Measurements from ENCODE around the gene ONECUT3. TPM values are rescaled to one million over a fixed set of nuclear protein-coding genes. Genes with fewer than 3 reads are reported as not detected.

The ONECUT3 gene
- total RNA-seq, 2 donors from 2014 or later: not detected

GRCh38 chr19:1763648-1764639, 10.6 kb downstream of the ONECUT3 start:
- no peak for DNase-seq
- intact Hi-C loops (cut with DNase I): loop anchor here in 1 of 2 donors (10.0 kb wide), 1 partner anchor 219 kb away; no protein-coding TSS in a partner anchor
- ATAC-seq: no peak

GRCh38 chr19:1764729-1765128, 11.4 kb downstream of the ONECUT3 start:
- DNase-seq (no peak), ATAC-seq (no peak)
- intact Hi-C loops (cut with DNase I): loop anchor here (5.0 to 10.0 kb wide), 2 partner anchors 217 to 220 kb away; no protein-coding TSS in a partner anchor

GRCh38 chr19:1765232-1765903, 12.1 kb downstream of the ONECUT3 start:
- DNase-seq (no peak), ATAC-seq (no peak)
- intact Hi-C loops (cut with DNase I): loop anchor here (5.0 to 10.0 kb wide), 2 partner anchors 218 to 221 kb away; no protein-coding TSS in a partner anchor

GRCh38 chr19:1765904-1766799, 12.8 kb downstream of the ONECUT3 start:
- ATAC-seq: no peak
- no peak for DNase-seq
- intact Hi-C loops (cut with DNase I): loop anchor here (5.0 to 10.0 kb wide), 2 partner anchors 219 to 221 kb away; no protein-coding TSS in a partner anchor

GRCh38 chr19:1766800-1767352, 13.6 kb downstream of the ONECUT3 start:
- ATAC-seq (no peak), DNase-seq (no peak)
- intact Hi-C loops (cut with DNase I): loop anchor here (5.0 to 10.0 kb wide), 2 partner anchors 220 to 222 kb away; no protein-coding TSS in a partner anchor

GRCh38 chr19:1767464-1767933, 14.2 kb downstream of the ONECUT3 start:
- intact Hi-C loops (cut with DNase I): loop anchor here (5.0 to 10.0 kb wide), 2 partner anchors 220 to 223 kb away; no protein-coding TSS in a partner anchor
- DNase-seq (no peak), ATAC-seq (peak; percentile 69 to 73)

- DNase-seq (no peak), ATAC-seq (no peak)
- intact Hi-C loops (cut with DNase I): loop anchor here (5.0 to 10.0 kb wide), 2 partner anchors 221 to 223 kb away; no protein-coding TSS in a partner anchor
These were observed 14.9 kb downstream of the ONECUT3 start for GRCh38 chr19:1768248-1768647.

GRCh38 chr19:1768918-1769644, 15.8 kb downstream of the ONECUT3 start:
- ATAC-seq (no peak), DNase-seq (no peak)
- intact Hi-C loops (cut with DNase I): loop anchor here (5.0 to 10.0 kb wide), 2 partner anchors 222 to 224 kb away; no protein-coding TSS in a partner anchor

- intact Hi-C loops (cut with DNase I): loop anchor here (5.0 to 10.0 kb wide), 2 partner anchors 222 to 225 kb away; no protein-coding TSS in a partner anchor
- DNase-seq: no peak
- ATAC-seq: no peak
These were observed 16.3 kb downstream of the ONECUT3 start for GRCh38 chr19:1769645-1769985.

- DNase-seq (no peak), ATAC-seq (no peak)
- intact Hi-C loops (cut with DNase I): no loop called here
These were observed 17.7 kb downstream of the ONECUT3 start for GRCh38 chr19:1770866-1771576.

- ATAC-seq (no peak), DNase-seq (no peak)
- intact Hi-C loops (cut with DNase I): no loop called here
These were observed 19.9 kb downstream of the ONECUT3 start for GRCh38 chr19:1773184-1773583.

GRCh38 chr19:1774989-1775772, 21.9 kb downstream of the ONECUT3 start:
- ATAC-seq (no peak), DNase-seq (no peak)
- intact Hi-C loops (cut with DNase I): no loop called here

GRCh38 chr19:1775951-1776605, 22.8 kb downstream of the ONECUT3 start:
- ATAC-seq (no peak), DNase-seq (no peak)
- intact Hi-C loops (cut with DNase I): no loop called here

GRCh38 chr19:1776606-1777147, 23.4 kb downstream of the ONECUT3 start:
- DNase-seq (no peak), ATAC-seq (no peak)
- intact Hi-C loops (cut with DNase I): no loop called here

GRCh38 chr19:1777149-1777548, 23.8 kb downstream of the ONECUT3 start:
- no peak for DNase-seq
- ATAC-seq: no peak
- intact Hi-C loops (cut with DNase I): no loop called here

All from left cardiac atrium (tissue), 4 donors.